Activated CD8-positive, alpha-beta memory T cell treated with anti-CD3 and anti-CD28 coated beads, Interleukin-2, amount 50 U/mL, for 1 hour (primary cell): Measurements from ENCODE around the gene TRIM47.

Experiments used
- DNase-seq: peaks from one replicate; pipeline ENCODE4 v3.0.0-alpha.2; 2020; ENCODE audit errors: extremely low read depth

TRIM47 gene

GRCh38 chr17:75831032-75831571, 47.3 kb downstream of the TRIM47 start:
- no peak for DNase-seq

GRCh38 chr17:75830164-75831031, 48.0 kb downstream of the TRIM47 start:
- no peak for DNase-seq

GRCh38 chr17:75829747-75830146, 48.6 kb downstream of the TRIM47 start:
- DNase-seq, result no peak

GRCh38 chr17:75828741-75829140, 49.6 kb downstream of the TRIM47 start:
- DNase-seq, result no peak

- no peak for DNase-seq
These were observed 50.3 kb downstream of the TRIM47 start for GRCh38 chr17:75828076-75828400.

- peak; percentile 26 for DNase-seq
These were observed 50.9 kb downstream of the TRIM47 start for GRCh38 chr17:75827308-75828075.

- DNase-seq, result no peak
These were observed 51.6 kb downstream of the TRIM47 start for GRCh38 chr17:75826561-75827307.

GRCh38 chr17:75825748-75826370, 52.5 kb downstream of the TRIM47 start:
- DNase-seq, result no peak

- no peak for DNase-seq
These were observed 53.2 kb downstream of the TRIM47 start for GRCh38 chr17:75825149-75825552.

- DNase-seq, result no peak
These were observed 53.7 kb downstream of the TRIM47 start for GRCh38 chr17:75824666-75825065.
